ENCODE data around the gene GJD4.

DNA sequence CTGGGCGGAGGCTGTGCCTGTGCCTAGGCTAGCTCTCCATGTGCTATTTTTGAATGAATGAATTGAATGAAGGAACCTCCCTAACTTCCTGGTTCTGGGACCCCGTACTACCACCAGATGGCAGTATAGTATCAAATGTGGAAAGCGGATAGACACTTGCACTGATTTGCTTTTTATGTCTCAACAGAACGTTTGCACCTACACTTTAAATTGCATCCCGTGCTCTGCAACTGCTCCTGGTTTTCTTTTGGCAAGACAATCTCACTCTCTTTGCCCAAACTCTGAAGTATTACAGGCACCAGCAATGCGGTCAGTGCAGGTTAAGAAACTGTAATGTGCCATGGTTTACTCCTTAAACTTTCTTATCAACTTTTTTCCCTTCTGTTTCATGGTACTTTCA is 30.4 kb downstream of the GJD4 start:
- TF ChIP-seq, protein P1, sequence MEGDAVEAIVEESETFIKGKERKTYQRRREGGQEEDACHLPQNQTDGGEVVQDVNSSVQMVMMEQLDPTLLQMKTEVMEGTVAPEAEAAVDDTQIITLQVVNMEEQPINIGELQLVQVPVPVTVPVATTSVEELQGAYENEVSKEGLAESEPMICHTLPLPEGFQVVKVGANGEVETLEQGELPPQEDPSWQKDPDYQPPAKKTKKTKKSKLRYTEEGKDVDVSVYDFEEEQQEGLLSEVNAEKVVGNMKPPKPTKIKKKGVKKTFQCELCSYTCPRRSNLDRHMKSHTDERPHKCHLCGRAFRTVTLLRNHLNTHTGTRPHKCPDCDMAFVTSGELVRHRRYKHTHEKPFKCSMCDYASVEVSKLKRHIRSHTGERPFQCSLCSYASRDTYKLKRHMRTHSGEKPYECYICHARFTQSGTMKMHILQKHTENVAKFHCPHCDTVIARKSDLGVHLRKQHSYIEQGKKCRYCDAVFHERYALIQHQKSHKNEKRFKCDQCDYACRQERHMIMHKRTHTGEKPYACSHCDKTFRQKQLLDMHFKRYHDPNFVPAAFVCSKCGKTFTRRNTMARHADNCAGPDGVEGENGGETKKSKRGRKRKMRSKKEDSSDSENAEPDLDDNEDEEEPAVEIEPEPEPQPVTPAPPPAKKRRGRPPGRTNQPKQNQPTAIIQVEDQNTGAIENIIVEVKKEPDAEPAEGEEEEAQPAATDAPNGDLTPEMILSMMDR (IDR thresholded peaks at IDR 0.05; ENCODE audit: extremely low read depth in 1 of 2, insufficient read depth in 1 of 2, low read depth in 1 of 2, low read length in 2 of 2): peak; percentile 77 to 85
- TF ChIP-seq POLR2A (IDR thresholded peaks at IDR 0.05; ENCODE audit: low read depth, low read length) (no peak), POLR2AphosphoS5 (IDR thresholded peaks at IDR 0.05; ENCODE audit: insufficient read depth, low read depth, low read length) (peak; percentile 41)
